Fibroblast of lung (primary cell): Measurements from ENCODE around the gene SLC25A6. TPM values are rescaled to one million over a fixed set of nuclear protein-coding genes. Genes with fewer than 3 reads are reported as not detected.

ENCODE experiments used
- DNase-seq, 2 donors: peaks; one replicate each; pipeline versions ENCODE4 v3.0.0 to v3.0.0-alpha.2; 2010; ENCODE audit warnings: low read depth in 2 of 2
- H2AFZ ChIP-seq: 2 replicates; pipeline ENCODE4 v1.5.1; 2012; ENCODE audit warnings: low read length, control low read depth, inconsistent platforms
- H3K27ac ChIP-seq: 2 replicates; pipeline ENCODE4 v1.5.1; 2011; ENCODE audit warnings: low read length, control low read depth; ENCODE audit not compliant: insufficient read depth
- H3K27me3 ChIP-seq: 2 replicates; pipeline ENCODE4 v1.5.1; 2011; ENCODE audit warnings: mild to moderate bottlenecking, low read length; ENCODE audit not compliant: control insufficient read depth, insufficient read depth
- H3K36me3 ChIP-seq: 2 replicates; pipeline ENCODE4 v1.5.1; 2011; ENCODE audit warnings: low read length; ENCODE audit not compliant: control insufficient read depth, insufficient read depth
- H3K4me1 ChIP-seq: 2 replicates; pipeline ENCODE4 v1.5.1; 2011; ENCODE audit warnings: low read length; ENCODE audit not compliant: control insufficient read depth, insufficient read depth; ENCODE audit errors: extremely low read depth
- H3K4me2 ChIP-seq: 2 replicates; pipeline ENCODE4 v1.5.1; 2011; ENCODE audit warnings: low read length, control low read depth; ENCODE audit not compliant: insufficient read depth; ENCODE audit errors: extremely low read depth
- H3K4me3 ChIP-seq, 4 experiments: fragments of 200-600 bp in 1 of 4; sonication (generic) in 1 of 4; replicated peaks in 1 of 4; 2 replicates each; pipeline ENCODE4 v1.5.1; 2011 to 2016; ENCODE audit warnings: low read length in 4 of 4, low read depth in 3 of 4, mild to moderate bottlenecking in 3 of 4, control low read depth in 2 of 4, inconsistent platforms in 1 of 4, mixed read lengths in 1 of 4; ENCODE audit not compliant: insufficient read depth in 1 of 4; ENCODE audit errors: control extremely low read depth in 1 of 4
- H3K79me2 ChIP-seq: 2 replicates; pipeline ENCODE4 v1.5.1; 2012; ENCODE audit warnings: mild to moderate bottlenecking, low read length, inconsistent platforms; ENCODE audit not compliant: control insufficient read depth, insufficient read depth
- H3K9ac ChIP-seq: 2 replicates; pipeline ENCODE4 v1.5.1; 2011; ENCODE audit warnings: mild to moderate bottlenecking, low read length, control low read depth; ENCODE audit not compliant: insufficient read depth
- H3K9me3 ChIP-seq: 2 replicates; pipeline ENCODE4 v1.5.1; 2012; ENCODE audit warnings: low read depth, low read length; ENCODE audit not compliant: control insufficient read depth, insufficient read depth
- H4K20me1 ChIP-seq: 2 replicates; pipeline ENCODE4 v1.5.1; 2011; ENCODE audit warnings: low read length; ENCODE audit not compliant: control insufficient read depth, insufficient read depth; ENCODE audit errors: extremely low read depth
- CTCF ChIP-seq, 2 donors: IDR thresholded peaks in 1 of 2; conservative IDR thresholded peaks in 1 of 2; 1 replicate in 1 of 2; 2 replicates in 1 of 2; pipeline ENCODE4 v1.5.1; 2011 to 2012; ENCODE audit warnings: low read length in 2 of 2, control low read depth in 1 of 2, inconsistent platforms in 1 of 2, low read depth in 1 of 2, mild to moderate bottlenecking in 1 of 2
- EZH2 ChIP-seq: IDR thresholded peaks from 2 replicates; pipeline ENCODE4 v1.5.1; 2012; ENCODE audit warnings: low read length, control low read depth, mild to moderate bottlenecking; ENCODE audit errors: missing control alignments
- polyA plus RNA-seq, 2 donors: library from polyadenylated mRNA; depleted of rRNA in 1 of 2; stranded (reverse) in 1 of 2; unstranded in 1 of 2; fragments of >200 nt; gene quantifications; 2 replicates each; pipeline ENCODE4 v1.2.1, GENCODE V29; 2011 to 2012; ENCODE audit warnings: missing spikeins in 1 of 2
- total RNA-seq: library from RNA; depleted of rRNA; stranded (reverse); fragments of >200 nt; gene quantifications from 2 replicates; pipeline ENCODE4 v1.2.1, GENCODE V29; 2014

SLC25A6 gene
- total and polyA plus RNA-seq, 2 donors (not counting 1 experiment from before 2014, with no cell fraction given) = 158 to 220 TPM

DNA sequence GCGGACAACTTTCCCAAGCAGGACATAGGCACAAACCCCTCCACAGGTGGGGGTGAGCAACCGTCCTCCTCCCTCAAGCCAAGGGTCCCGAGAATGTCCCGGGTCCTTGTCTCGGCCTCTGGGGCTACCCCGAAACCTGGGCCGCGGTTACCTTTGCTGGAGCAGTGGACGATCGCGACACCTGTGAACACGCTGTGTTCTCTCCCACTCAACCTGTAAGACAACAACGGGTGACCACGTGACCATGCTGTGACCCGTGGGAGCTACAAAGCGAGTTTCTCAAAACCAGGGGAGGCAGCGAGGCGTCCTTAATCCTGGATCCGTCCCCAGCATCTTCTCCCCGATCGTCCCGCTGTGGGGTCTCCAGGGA lies 42.9 kb upstream of the SLC25A6 start:
- no peak overlapping the region for H2AFZ ChIP-seq
- H3K79me2 ChIP-seq = no peaks in the 10 kb centered on the region
- H4K20me1 ChIP-seq = no peaks in the 10 kb centered on the region
- DNase-seq = no peak
- no peak overlapping the region for H3K9ac ChIP-seq
- no peaks in the 10 kb centered on the region for H3K4me1 ChIP-seq
- no peaks in the 10 kb centered on the region for H3K9me3 ChIP-seq
- no peaks in the 10 kb centered on the region for H3K36me3 ChIP-seq
- H3K27me3 ChIP-seq = no peaks in the 10 kb centered on the region
- TF ChIP-seq CTCF (conservative IDR thresholded peaks at IDR 0.05 in 1 of 2, IDR thresholded peaks at IDR 0.05 in 1 of 2; ENCODE audit: low read depth in 1 of 2, low read length in 2 of 2) (no peak), EZH2 (no peak)
- H3K27ac ChIP-seq = no peak overlapping the region
- H3K4me3 ChIP-seq = no peak overlapping the region
- no peak overlapping the region for H3K4me2 ChIP-seq

GRCh38 chrX:1433646-1434357 lies 41.9 kb upstream of the SLC25A6 start:
- no peak for DNase-seq
- H3K79me2 ChIP-seq = no peaks in the 10 kb centered on the region
- H4K20me1 ChIP-seq = no peaks in the 10 kb centered on the region
- H3K4me1 ChIP-seq = no peaks in the 10 kb centered on the region
- H3K9ac ChIP-seq = no peak overlapping the region
- no peaks in the 10 kb centered on the region for H3K27me3 ChIP-seq
- TF ChIP-seq CTCF (conservative IDR thresholded peaks at IDR 0.05 in 1 of 2, IDR thresholded peaks at IDR 0.05 in 1 of 2; ENCODE audit: low read depth in 1 of 2, low read length in 2 of 2) = no peak
- TF ChIP-seq EZH2 = no peak
- no peak overlapping the region for H3K4me2 ChIP-seq
- H2AFZ ChIP-seq = no peak overlapping the region
- no peaks in the 10 kb centered on the region for H3K9me3 ChIP-seq
- no peak overlapping the region for H3K27ac ChIP-seq
- no peaks in the 10 kb centered on the region for H3K36me3 ChIP-seq
- H3K4me3 ChIP-seq = no peak overlapping the region

GRCh38 chrX:1430451-1430850 lies 38.5 kb upstream of the SLC25A6 start:
- no peak for DNase-seq

More at GRCh38 chrX:1430451-1430850, 38.5 kb upstream of the SLC25A6 start:
- Histone ChIP-seq H3K79me2 (no peaks in the 10 kb centered on the region), H4K20me1 (no peaks in the 10 kb centered on the region), H3K27me3 (no peaks in the 10 kb centered on the region), H3K27ac (no peak overlapping the region), H2AFZ (no peak overlapping the region), H3K4me1 (no peaks in the 10 kb centered on the region), H3K36me3 (peaks cover 6% of the 10 kb centered on the region), H3K4me3 (no peak overlapping the region), H3K4me2 (no peak overlapping the region), H3K9ac (no peak overlapping the region), H3K9me3 (no peaks in the 10 kb centered on the region)
- TF ChIP-seq EZH2 (no peak), CTCF (conservative IDR thresholded peaks at IDR 0.05 in 1 of 2, IDR thresholded peaks at IDR 0.05 in 1 of 2; ENCODE audit: low read depth in 1 of 2, low read length in 2 of 2) (no peak)
